Panc1 (cell line): Measurements from ENCODE around the gene HDAC7.

ENCODE experiments used
- POLR2AphosphoS5 ChIP-seq: IDR thresholded peaks from 2 replicates; pipeline ENCODE4 v1.6.1; 2012; ENCODE audit warnings: mild to moderate bottlenecking, low read depth, low read length, moderate library complexity
- TCF7L2 ChIP-seq: IDR thresholded peaks from 2 replicates; pipeline ENCODE4 v1.6.1; 2011; ENCODE audit warnings: mild to moderate bottlenecking, low read depth, low read length, inconsistent platforms
- TF ChIP-seq, protein P1 (sequence below), 2 experiments: IDR thresholded peaks; 2 replicates each; pipeline ENCODE4 v1.6.1; 2011 to 2012; ENCODE audit warnings: low read depth in 2 of 2, control low read depth in 1 of 2, low read length in 1 of 2, mild to moderate bottlenecking in 1 of 2, moderate library complexity in 1 of 2; ENCODE audit not compliant: insufficient read depth in 1 of 2
- TF ChIP-seq, protein P2 (sequence below): fragments of 450-650 bp; IDR thresholded peaks from 2 replicates; pipeline ENCODE4 v1.5.1; 2017; ENCODE audit warnings: mild to moderate bottlenecking

DNA sequence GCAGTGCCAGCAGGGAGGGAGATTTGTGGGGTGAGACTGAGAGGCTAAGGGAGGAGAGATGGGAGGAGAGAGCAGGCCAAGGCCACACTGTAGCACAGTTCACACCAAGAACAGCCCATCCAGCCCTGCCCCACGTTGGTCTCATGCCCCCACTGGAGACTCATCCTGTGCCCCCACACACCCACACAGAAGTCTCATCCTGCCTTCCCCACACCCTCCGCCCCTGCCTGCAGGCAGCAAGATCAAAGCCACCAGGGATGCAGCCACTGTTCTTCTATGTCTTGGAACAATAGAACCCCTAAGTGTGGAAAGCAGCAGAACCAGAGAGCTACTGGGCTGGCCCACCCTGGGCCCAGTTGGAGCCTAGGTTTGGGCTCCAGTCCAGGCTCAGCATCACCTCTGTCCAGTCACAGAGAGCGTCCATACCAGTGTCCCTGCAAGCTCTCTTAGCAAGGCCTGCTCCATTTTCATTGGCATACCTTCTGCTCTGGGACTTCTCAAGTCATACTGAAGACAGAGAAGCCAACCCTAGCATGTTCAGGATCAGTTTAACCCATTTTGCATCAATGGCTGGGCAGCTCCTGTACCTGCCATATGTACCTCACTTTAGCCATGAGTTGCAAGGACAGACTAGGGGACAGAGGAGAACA is 31.7 kb upstream of the HDAC7 start:
- TF ChIP-seq, protein P1, sequence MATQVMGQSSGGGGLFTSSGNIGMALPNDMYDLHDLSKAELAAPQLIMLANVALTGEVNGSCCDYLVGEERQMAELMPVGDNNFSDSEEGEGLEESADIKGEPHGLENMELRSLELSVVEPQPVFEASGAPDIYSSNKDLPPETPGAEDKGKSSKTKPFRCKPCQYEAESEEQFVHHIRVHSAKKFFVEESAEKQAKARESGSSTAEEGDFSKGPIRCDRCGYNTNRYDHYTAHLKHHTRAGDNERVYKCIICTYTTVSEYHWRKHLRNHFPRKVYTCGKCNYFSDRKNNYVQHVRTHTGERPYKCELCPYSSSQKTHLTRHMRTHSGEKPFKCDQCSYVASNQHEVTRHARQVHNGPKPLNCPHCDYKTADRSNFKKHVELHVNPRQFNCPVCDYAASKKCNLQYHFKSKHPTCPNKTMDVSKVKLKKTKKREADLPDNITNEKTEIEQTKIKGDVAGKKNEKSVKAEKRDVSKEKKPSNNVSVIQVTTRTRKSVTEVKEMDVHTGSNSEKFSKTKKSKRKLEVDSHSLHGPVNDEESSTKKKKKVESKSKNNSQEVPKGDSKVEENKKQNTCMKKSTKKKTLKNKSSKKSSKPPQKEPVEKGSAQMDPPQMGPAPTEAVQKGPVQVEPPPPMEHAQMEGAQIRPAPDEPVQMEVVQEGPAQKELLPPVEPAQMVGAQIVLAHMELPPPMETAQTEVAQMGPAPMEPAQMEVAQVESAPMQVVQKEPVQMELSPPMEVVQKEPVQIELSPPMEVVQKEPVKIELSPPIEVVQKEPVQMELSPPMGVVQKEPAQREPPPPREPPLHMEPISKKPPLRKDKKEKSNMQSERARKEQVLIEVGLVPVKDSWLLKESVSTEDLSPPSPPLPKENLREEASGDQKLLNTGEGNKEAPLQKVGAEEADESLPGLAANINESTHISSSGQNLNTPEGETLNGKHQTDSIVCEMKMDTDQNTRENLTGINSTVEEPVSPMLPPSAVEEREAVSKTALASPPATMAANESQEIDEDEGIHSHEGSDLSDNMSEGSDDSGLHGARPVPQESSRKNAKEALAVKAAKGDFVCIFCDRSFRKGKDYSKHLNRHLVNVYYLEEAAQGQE (IDR thresholded peaks at IDR 0.05; ENCODE audit: insufficient read depth in 1 of 2, low read depth in 2 of 2, low read length in 1 of 2) = no peak
- TF ChIP-seq, protein P2, sequence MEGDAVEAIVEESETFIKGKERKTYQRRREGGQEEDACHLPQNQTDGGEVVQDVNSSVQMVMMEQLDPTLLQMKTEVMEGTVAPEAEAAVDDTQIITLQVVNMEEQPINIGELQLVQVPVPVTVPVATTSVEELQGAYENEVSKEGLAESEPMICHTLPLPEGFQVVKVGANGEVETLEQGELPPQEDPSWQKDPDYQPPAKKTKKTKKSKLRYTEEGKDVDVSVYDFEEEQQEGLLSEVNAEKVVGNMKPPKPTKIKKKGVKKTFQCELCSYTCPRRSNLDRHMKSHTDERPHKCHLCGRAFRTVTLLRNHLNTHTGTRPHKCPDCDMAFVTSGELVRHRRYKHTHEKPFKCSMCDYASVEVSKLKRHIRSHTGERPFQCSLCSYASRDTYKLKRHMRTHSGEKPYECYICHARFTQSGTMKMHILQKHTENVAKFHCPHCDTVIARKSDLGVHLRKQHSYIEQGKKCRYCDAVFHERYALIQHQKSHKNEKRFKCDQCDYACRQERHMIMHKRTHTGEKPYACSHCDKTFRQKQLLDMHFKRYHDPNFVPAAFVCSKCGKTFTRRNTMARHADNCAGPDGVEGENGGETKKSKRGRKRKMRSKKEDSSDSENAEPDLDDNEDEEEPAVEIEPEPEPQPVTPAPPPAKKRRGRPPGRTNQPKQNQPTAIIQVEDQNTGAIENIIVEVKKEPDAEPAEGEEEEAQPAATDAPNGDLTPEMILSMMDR = no peak
- no peak for TF ChIP-seq POLR2AphosphoS5
- TF ChIP-seq TCF7L2 = no peak
